ENCODE data around the gene NAPA. TPM values are rescaled to one million over a fixed set of nuclear protein-coding genes. Genes with fewer than 3 reads are reported as not detected.

Gene NAPA
- total and polyA plus RNA-seq, 10 of the 15 experiments (the other 5 are each of a cell fraction or from before 2014, with no cell fraction given): 8.2 to 193 (median 102) TPM

DNA sequence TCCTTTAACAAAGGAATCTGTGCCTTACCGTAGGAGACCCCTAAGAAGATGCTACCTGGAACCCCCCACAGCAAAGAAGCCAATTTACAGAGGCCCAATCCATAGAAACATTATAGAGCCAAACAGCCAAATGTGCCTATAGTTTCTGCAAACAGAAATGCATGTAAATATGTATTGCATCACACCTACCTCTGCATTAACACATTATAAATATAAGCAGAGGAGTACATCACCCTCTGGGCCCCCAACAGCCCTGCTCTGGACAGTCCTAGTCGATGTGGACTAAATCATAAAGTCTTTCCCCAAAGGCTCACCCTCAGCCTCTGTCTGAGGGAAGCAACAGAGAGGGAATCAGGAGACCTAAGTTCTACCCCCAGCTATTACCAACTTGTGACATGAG is 32.3 kb upstream of the NAPA start:
- POLR2A ChIA-PET: no interaction called here
- SMC1A ChIA-PET (ENCODE audit: uncharacterized antibody, unreplicated experiment): interaction anchor here (1.0 kb wide), 1 partner anchor 28 kb away, joined by 4 read pairs; no protein-coding TSS in a partner anchor

DNA sequence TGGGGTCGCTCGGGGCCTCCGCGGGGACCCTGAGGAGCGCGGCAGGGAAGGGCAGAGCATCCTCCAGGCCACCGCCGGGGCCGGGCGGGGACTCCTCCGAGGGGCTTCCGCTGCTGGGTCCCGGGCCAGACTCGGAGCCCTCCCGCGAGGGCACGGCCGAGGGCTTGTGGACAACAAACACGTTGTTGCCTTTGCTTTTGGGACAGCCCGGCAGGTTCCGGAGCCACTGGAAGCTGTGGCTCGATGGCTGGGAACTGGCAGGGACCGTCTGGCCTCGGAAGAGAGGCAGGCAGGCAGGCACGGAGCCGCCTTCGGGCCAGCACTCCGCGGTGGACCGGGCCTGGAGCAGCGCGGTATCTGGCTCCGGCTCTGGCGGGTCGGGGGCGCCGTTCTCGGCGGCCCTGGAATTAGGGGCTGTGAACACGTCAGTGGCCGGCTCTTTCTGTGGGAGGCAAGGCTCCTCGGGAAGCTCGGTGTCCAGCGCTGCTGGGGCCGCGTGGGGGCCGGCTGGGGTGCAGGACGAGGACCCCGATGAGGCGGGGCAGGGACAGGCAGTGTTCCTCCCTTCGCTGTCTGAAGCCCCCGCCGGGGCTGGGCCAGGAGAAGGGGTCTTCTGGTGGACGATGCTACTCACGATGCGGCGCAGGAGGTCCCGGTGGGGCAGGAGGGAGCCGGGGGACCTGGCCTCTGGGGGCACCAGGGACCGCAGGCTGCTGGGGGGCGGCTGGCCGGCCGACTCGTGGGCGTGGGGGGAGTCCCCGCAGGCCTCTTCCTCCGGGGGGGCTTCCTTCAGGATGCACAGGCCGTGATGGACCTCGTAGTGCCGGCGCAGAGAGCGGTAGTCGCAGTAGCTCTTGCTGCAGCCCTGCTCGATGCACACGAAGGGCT is 30.4 kb upstream of the NAPA start:
- CTCF ChIA-PET: no interaction called here
- ATAC-seq (no peak), FAIRE-seq (no peak), DNase-seq (ENCODE audit: low read depth, low spot score) (no peak)
- Histone ChIP-seq H3K36me3 (ENCODE audit: control insufficient read depth in 2 of 2, insufficient read depth in 2 of 2, low read length in 1 of 2) (no peaks in the 10 kb centered on the region), H4K20me1 (ENCODE audit: control insufficient read depth, insufficient read depth) (no peaks in the 10 kb centered on the region), H3K79me2 (ENCODE audit: control insufficient read depth, insufficient read depth, low read length) (no peaks in the 10 kb centered on the region), H3K4me1 (ENCODE audit: control insufficient read depth, insufficient read depth, low read length) (no peaks in the 10 kb centered on the region), H3K9me3 (replicated peaks; ENCODE audit: control insufficient read depth, insufficient read depth, low read length) (no peaks in the 10 kb centered on the region), H3K4me2 (ENCODE audit: control insufficient read depth, insufficient read depth) (no peak overlapping the region), H3K27me3 (replicated peaks in 1 of 2; ENCODE audit: control insufficient read depth in 2 of 2, insufficient read depth in 2 of 2, low read length in 1 of 2) (peaks cover 2% of the 10 kb centered on the region in 2 experiments; a peak in 1 of 4 replicates), H3K27ac (ENCODE audit: control insufficient read depth, insufficient read depth) (no peak overlapping the region), H3K4me3 (no peak overlapping the region), H3K9ac (ENCODE audit: control insufficient read depth, insufficient read depth, low read length) (no peak overlapping the region), H2AFZ (ENCODE audit: control insufficient read depth, low read depth, low read length) (no peak overlapping the region)
- in situ Hi-C loops (cut with MboI): no loop called here
- no TSS peak for BruUV-seq (replicated peaks)
- WGBS (ENCODE audit: insufficient coverage, insufficient replicate concordance, low lambda C conversion rate, missing lambda C conversion rate): 68% methylated on average over 67 of the region's 75 CpGs
- intact Hi-C loops (cut with micrococcal nuclease; ENCODE audit: unreplicated experiment): no loop called here
- RAD21 ChIA-PET (ENCODE audit: unreplicated experiment): no interaction called here
- POLR2A ChIA-PET: no interaction called here
- SMC1A ChIA-PET (ENCODE audit: uncharacterized antibody, unreplicated experiment): no interaction called here
- no peak for TF ChIP-seq TCF12 (IDR thresholded peaks at IDR 0.05; ENCODE audit: low read depth, low read length)
- TF ChIP-seq, protein P1, sequence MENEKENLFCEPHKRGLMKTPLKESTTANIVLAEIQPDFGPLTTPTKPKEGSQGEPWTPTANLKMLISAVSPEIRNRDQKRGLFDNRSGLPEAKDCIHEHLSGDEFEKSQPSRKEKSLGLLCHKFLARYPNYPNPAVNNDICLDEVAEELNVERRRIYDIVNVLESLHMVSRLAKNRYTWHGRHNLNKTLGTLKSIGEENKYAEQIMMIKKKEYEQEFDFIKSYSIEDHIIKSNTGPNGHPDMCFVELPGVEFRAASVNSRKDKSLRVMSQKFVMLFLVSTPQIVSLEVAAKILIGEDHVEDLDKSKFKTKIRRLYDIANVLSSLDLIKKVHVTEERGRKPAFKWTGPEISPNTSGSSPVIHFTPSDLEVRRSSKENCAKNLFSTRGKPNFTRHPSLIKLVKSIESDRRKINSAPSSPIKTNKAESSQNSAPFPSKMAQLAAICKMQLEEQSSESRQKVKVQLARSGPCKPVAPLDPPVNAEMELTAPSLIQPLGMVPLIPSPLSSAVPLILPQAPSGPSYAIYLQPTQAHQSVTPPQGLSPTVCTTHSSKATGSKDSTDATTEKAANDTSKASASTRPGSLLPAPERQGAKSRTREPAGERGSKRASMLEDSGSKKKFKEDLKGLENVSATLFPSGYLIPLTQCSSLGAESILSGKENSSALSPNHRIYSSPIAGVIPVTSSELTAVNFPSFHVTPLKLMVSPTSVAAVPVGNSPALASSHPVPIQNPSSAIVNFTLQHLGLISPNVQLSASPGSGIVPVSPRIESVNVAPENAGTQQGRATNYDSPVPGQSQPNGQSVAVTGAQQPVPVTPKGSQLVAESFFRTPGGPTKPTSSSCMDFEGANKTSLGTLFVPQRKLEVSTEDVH (IDR thresholded peaks at IDR 0.05; ENCODE audit: low read depth, partially characterized antibody): no peak

More for the DNA sequence above, 32.3 kb upstream of the NAPA start:
- Histone ChIP-seq H3K79me2 (ENCODE audit: control insufficient read depth, insufficient read depth, low read length) (no peaks in the 10 kb centered on the region), H3K27ac (ENCODE audit: control insufficient read depth, insufficient read depth) (no peak overlapping the region), H3K9me3 (replicated peaks; ENCODE audit: control insufficient read depth, insufficient read depth, low read length) (no peaks in the 10 kb centered on the region), H3K4me2 (ENCODE audit: control insufficient read depth, insufficient read depth) (no peak overlapping the region), H4K20me1 (ENCODE audit: control insufficient read depth, insufficient read depth) (no peaks in the 10 kb centered on the region), H2AFZ (ENCODE audit: control insufficient read depth, low read depth, low read length) (no peak overlapping the region), H3K4me1 (ENCODE audit: control insufficient read depth, insufficient read depth, low read length) (no peaks in the 10 kb centered on the region), H3K4me3 (no peak overlapping the region), H3K36me3 (ENCODE audit: control insufficient read depth in 2 of 2, insufficient read depth in 2 of 2, low read length in 1 of 2) (no peaks in the 10 kb centered on the region), H3K9ac (ENCODE audit: control insufficient read depth, insufficient read depth, low read length) (no peak overlapping the region), H3K27me3 (replicated peaks in 1 of 2; ENCODE audit: control insufficient read depth in 2 of 2, insufficient read depth in 2 of 2, low read length in 1 of 2) (peaks cover 2% of the 10 kb centered on the region in 2 experiments; a peak in 1 of 4 replicates)
- no peak for TF ChIP-seq PAX8 (IDR thresholded peaks at IDR 0.05)
- CTCF ChIA-PET: interaction anchor here (1.3 kb wide), 1 partner anchor 13 kb away, joined by 5 read pairs; no protein-coding TSS in a partner anchor
- FAIRE-seq (no peak), DNase-seq (ENCODE audit: low read depth, low spot score) (no peak), ATAC-seq (no peak)
- in situ Hi-C loops (cut with MboI): no loop called here
- 4% methylated on average over 2 of the region's 2 CpGs for WGBS (ENCODE audit: insufficient coverage, insufficient replicate concordance, low lambda C conversion rate, missing lambda C conversion rate)
- intact Hi-C loops (cut with micrococcal nuclease; ENCODE audit: unreplicated experiment): no loop called here
- RAD21 ChIA-PET (ENCODE audit: unreplicated experiment): no interaction called here
- no TSS peak for BruUV-seq (replicated peaks)

All from GM12878 (cell line).